Activated T-helper 2 cell treated with anti-CD3 and anti-CD28 coated beads, Interferon-gamma antibody, Interleukin-2, Interleukin-4, amounts not matched to agents 10 μg/mL and 5 μg/mL and 100 μg/mL, durations not matched to agents 14 hours and 24 hours and 36 hours (primary cell): ENCODE measurements around the gene HNMT. TPM values are rescaled to one million over a fixed set of nuclear protein-coding genes. Genes with fewer than 3 reads are reported as not detected.
"Not testable (repeated sequence)": the region's sequence is repeated elsewhere in the genome, so short reads cannot be mapped to it uniquely, and the experiment has no call there.

Experiments used
- DNase-seq: peaks from one replicate; pipeline ENCODE4 v3.0.0; 2021; ENCODE audit warnings: low spot score
- H3K27ac Mint-ChIP-seq: one replicate; pipeline ENCODE4 v1.8.0; 2021; ENCODE audit warnings: mixed read lengths
- H3K27me3 Mint-ChIP-seq: one replicate; pipeline ENCODE4 v1.8.0; 2021; ENCODE audit warnings: low read depth, mixed read lengths
- H3K36me3 Mint-ChIP-seq: one replicate; pipeline ENCODE4 v1.8.0; 2021; ENCODE audit warnings: low read depth, mixed read lengths
- H3K4me1 Mint-ChIP-seq: one replicate; pipeline ENCODE4 v1.8.0; 2021; ENCODE audit warnings: low read depth, mixed read lengths
- H3K4me3 Mint-ChIP-seq: one replicate; pipeline ENCODE4 v1.8.0; 2021; ENCODE audit warnings: low read depth, mild to moderate bottlenecking, moderate library complexity, mixed read lengths
- H3K9me3 Mint-ChIP-seq: one replicate; pipeline ENCODE4 v1.8.0; 2021; ENCODE audit warnings: mixed read lengths
- intact Hi-C: fragments of 100-400 bp; cut with micrococcal nuclease; formaldehyde crosslinking; loops from one replicate; pipeline ENCODE4 v1.15.1; 2023
- total RNA-seq: library from RNA; stranded (reverse); gene quantifications from 2 replicates; pipeline ENCODE4 v1.2.3, GENCODE V29; 2022

The HNMT gene
- total RNA-seq, 1 donor from 2014 or later: not detected

DNA sequence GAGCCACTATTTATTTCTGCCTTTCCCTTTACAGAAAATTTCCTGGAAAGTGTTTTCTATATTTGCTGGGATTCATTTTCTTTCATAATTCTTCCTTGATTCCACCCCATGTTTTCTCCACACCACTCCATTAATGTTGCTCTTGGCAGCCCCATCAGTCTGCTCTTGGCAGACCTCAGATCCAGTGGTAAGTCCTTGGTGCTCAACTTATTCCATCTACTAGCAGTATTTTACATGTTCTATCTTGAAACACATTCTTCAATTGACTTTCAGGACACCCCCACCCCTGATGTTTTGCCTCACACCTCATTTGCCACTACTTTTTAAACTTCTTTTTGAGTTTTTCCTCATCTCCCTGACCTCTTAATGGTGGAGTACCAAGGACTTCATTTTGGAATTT lies 65.0 kb downstream of the HNMT start:
- intact Hi-C loops: no loop called here
- DNase-seq: no peak
- H3K4me1 Mint-ChIP-seq: no peaks in the 10 kb centered on the region
- H3K27ac Mint-ChIP-seq: no peak overlapping the region
- no peaks in the 10 kb centered on the region for H3K9me3 Mint-ChIP-seq
- no peaks in the 10 kb centered on the region for H3K27me3 Mint-ChIP-seq
- no peak overlapping the region for H3K4me3 Mint-ChIP-seq
- H3K36me3 Mint-ChIP-seq: no peaks in the 10 kb centered on the region

DNA sequence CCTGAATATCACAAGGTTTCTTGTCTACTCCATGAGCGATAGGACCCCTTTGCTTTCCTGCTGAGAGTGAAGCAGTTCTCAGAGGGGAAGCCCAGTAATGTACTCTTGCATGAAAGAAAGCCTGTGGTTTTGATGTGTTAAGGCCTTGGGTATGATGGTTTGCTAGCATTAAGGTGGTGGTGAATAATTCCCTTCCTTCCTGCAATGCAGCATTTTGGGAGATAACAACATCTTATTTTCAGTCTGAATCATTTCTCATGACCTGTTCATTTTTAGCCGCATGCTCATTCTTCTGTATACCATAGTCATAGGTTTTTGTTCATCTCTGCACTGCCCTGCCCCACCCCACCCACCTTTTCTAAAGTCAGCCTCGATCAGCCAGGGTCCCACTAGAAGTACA lies 66.2 kb downstream of the HNMT start:
- DNase-seq: no peak
- Mint-ChIP-seq H3K9me3 (no peaks in the 10 kb centered on the region), H3K27ac (no peak overlapping the region), H3K4me1 (no peaks in the 10 kb centered on the region), H3K27me3 (no peaks in the 10 kb centered on the region), H3K36me3 (no peaks in the 10 kb centered on the region), H3K4me3 (no peak overlapping the region)
- intact Hi-C loops: no loop called here

DNA sequence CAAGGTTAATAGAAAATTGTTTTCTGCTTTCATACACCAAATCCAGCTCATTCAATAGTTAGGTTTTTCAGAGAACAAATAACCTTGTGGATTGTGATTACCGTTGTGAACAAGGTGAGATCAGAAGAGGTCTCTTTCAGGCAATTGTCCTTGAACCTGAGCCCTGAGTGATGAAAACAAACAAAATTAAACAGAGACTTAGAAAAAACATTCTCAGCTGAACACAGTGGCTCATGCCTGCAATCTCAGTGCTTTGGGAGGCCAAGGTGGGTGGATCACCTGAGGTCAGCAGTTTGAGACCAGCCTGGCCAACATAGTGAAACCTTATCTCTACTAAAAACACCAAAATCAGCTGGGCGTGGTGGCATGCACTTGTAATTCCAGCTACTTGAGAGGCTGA lies 68.1 kb downstream of the HNMT start:
- no peak for DNase-seq
- H3K4me3 Mint-ChIP-seq: no peak overlapping the region
- no peak overlapping the region for H3K27ac Mint-ChIP-seq
- intact Hi-C loops: no loop called here
- H3K36me3 Mint-ChIP-seq: no peaks in the 10 kb centered on the region
- no peaks in the 10 kb centered on the region for H3K4me1 Mint-ChIP-seq
- no peaks in the 10 kb centered on the region for H3K27me3 Mint-ChIP-seq
- H3K9me3 Mint-ChIP-seq: no peaks in the 10 kb centered on the region

DNA sequence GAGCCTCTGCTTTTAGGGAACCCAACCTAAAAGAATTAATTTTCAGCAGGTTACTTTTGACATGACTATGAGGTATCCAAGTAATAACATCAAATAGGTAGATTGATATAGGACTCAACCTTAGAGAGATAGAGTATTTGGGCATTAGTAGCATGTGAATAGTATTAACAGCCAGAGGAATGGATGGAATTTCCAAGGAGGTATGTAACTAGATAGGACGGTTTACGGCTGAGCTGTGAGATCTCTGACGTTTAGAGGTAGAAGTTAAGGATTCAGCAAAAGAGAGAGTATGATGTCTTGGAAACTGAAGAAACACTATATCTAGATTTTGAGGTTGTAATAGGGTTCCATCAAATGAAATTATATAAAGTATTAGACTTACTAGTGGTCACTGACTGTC lies 70.3 kb downstream of the HNMT start:
- DNase-seq: no peak
- Mint-ChIP-seq H3K36me3 (no peaks in the 10 kb centered on the region), H3K4me1 (no peaks in the 10 kb centered on the region), H3K4me3 (no peak overlapping the region), H3K27me3 (no peaks in the 10 kb centered on the region), H3K27ac (no peak overlapping the region), H3K9me3 (no peaks in the 10 kb centered on the region)
- intact Hi-C loops: no loop called here

DNA sequence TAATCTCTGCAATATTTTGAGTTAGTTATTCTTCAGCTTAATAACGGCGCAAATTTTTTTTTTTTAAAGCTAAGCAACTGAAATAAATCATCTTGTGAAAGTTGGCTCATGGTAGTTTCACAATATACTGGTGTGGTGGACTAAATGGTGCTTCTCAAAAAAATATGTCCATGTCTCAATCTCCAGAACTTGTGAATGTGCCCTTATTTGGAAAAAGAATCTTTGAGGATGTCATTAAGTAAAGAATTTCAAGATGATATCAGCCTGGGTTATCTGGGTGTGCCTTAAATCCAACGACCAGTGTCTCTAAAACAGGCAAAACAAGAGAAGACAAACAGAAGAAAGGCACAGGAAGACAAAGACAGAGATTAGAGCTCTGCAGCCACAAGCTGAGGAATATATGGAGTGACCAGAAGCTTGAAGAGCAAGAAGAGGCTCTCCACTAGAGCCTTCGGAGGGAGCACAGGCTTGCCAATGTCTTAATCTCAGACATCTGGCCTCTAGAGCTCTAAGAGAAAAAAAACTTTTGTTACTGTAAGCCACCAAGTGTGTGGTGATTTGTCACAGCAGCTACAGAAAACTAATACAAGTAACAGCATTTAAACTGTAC lies 71.4 kb downstream of the HNMT start:
- intact Hi-C loops: no loop called here
- no peak overlapping the region for H3K27ac Mint-ChIP-seq
- DNase-seq: no peak
- H3K9me3 Mint-ChIP-seq: no peaks in the 10 kb centered on the region
- no peak overlapping the region for H3K4me3 Mint-ChIP-seq
- H3K36me3 Mint-ChIP-seq: no peaks in the 10 kb centered on the region
- no peaks in the 10 kb centered on the region for H3K27me3 Mint-ChIP-seq
- H3K4me1 Mint-ChIP-seq: no peaks in the 10 kb centered on the region

DNA sequence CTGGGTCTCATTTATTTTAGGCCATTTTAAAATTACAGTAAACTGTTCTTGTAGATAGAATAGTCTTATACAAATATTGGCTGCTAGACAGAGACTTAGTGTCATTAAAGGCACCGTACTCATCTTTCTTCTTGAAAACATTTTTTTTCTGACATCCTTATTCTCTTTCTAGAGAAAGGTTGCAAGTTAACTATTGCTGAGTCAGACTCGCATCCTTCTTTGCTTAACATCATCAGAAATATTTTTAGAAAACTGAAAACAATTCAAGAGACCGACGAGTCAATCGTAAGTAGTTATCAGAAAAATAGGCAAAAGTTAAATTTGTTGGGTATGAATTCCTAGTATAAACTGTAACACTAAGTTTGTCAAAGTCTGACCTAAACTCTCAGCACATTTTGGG lies 72.2 kb downstream of the HNMT start:
- intact Hi-C loops: no loop called here
- DNase-seq: no peak
- Mint-ChIP-seq H3K4me1 (no peaks in the 10 kb centered on the region), H3K4me3 (no peak overlapping the region), H3K27ac (no peak overlapping the region), H3K9me3 (no peaks in the 10 kb centered on the region), H3K27me3 (no peaks in the 10 kb centered on the region), H3K36me3 (no peaks in the 10 kb centered on the region)

DNA sequence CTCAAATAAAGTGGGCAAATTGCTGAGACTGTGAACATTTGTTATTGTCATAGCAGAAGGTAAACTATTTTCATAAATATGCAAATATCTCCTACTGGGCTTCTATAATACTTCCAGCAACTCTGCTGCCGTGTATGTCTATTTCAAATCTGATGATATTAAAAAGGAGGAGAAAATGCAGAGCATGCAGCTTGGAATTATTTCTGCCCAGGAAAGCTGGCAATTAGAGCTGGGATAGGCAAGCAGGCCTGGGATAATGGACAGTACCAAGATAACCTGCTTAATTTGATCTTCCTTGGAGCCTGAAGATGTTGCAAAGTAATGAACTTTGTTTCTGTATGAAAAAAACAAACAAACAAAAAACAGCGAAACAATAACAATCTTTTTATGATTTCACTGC lies 72.8 kb downstream of the HNMT start:
- no peak for DNase-seq
- Mint-ChIP-seq H3K4me3 (no peak overlapping the region), H3K27ac (no peak overlapping the region), H3K9me3 (no peaks in the 10 kb centered on the region), H3K4me1 (no peaks in the 10 kb centered on the region), H3K27me3 (no peaks in the 10 kb centered on the region), H3K36me3 (no peaks in the 10 kb centered on the region)
- intact Hi-C loops: no loop called here

DNA sequence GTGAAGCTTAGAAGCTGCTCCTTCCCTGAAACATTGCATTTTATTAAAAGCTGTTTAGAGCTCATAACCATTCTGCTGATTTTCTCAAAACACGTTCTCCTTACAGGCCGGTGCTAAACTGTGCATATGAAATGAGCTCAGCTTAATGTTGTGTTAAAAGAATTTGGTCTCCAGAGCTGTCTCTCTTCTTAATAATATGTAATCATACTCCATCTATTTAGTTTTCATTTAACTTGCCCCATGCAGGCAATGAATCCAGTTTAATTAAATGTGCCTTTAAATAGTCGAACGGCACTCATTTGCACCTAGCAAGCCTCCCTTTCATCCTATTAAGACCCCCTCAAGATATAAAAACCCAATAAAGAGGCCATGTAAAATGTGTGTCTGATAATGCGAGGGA lies 76.3 kb downstream of the HNMT start:
- no peaks in the 10 kb centered on the region for H3K4me1 Mint-ChIP-seq
- H3K27me3 Mint-ChIP-seq: no peaks in the 10 kb centered on the region
- no peak overlapping the region for H3K27ac Mint-ChIP-seq
- no peaks in the 10 kb centered on the region for H3K36me3 Mint-ChIP-seq
- no peak for DNase-seq
- H3K9me3 Mint-ChIP-seq: peaks cover 7% of the 10 kb centered on the region
- H3K4me3 Mint-ChIP-seq: no peak overlapping the region
- intact Hi-C loops: no loop called here

DNA sequence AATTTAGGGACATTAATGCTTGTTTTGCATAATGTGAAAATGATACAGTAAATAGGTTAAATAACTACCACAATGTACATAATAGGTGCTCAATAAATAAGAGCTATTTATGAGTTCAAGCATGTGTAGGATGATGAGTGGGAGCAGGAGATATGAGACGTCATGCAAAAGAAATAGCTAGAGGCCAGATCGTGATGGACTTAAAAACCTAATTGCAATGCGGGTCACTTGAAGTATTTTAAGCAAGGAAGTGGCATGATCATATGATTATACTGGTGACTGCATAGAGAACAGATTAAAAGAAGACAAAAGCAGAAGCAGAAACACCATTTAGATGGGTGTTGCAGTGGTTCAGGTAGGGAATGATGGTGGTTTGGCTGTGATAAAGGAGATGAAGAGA lies 78.0 kb downstream of the HNMT start:
- intact Hi-C loops: no loop called here
- Mint-ChIP-seq H3K36me3 (no peaks in the 10 kb centered on the region), H3K4me1 (no peaks in the 10 kb centered on the region), H3K27ac (no peak overlapping the region), H3K4me3 (no peak overlapping the region), H3K9me3 (peaks cover 7% of the 10 kb centered on the region), H3K27me3 (no peaks in the 10 kb centered on the region)
- DNase-seq: no peak

DNA sequence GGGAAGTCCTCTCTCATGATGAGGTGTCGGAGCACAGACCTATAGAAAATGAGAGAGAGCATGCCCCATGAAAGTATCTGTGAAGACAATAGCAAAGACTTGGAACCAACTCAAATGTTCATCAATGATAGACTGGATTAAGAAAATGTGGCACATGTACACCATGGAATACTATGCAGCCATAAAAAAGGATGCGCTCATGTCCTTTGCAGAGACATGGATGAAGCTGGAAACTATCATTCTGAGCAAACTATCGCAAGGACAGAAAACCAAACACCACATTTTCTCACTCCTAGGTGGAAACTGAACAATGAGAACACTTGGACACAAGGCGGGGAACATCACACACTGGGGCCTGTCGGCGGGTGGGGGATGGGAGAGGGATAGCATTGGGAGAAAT lies 79.3 kb downstream of the HNMT start:
- H3K4me1 Mint-ChIP-seq, intact Hi-C loops, DNase-seq, H3K27me3 Mint-ChIP-seq, H3K36me3 Mint-ChIP-seq, H3K4me3 Mint-ChIP-seq, H3K9me3 Mint-ChIP-seq, H3K27ac Mint-ChIP-seq: not testable (repeated sequence)

DNA sequence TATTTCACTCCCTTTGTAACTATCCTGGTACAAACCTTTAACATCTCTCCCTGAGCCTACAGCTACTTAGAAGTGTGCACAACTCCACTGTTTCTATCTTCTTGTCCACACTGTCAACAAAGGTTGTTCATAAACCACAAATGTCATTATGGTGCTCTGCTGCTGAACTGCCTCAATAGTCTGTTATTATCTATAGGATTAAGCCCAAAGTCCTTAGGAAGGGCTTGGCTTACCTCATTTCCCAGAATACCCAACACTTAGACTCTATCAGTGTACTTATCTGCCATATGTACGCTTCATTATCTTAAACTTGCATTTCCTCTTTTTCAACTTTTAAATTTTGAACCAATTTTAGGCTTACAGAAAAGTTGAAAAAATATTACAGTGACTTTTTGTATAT lies 94.2 kb downstream of the HNMT start:
- Mint-ChIP-seq H3K27ac (no peak overlapping the region), H3K4me3 (no peak overlapping the region), H3K36me3 (no peaks in the 10 kb centered on the region), H3K4me1 (no peaks in the 10 kb centered on the region), H3K9me3 (no peaks in the 10 kb centered on the region), H3K27me3 (no peaks in the 10 kb centered on the region)
- DNase-seq: no peak
- intact Hi-C loops: no loop called here

DNA sequence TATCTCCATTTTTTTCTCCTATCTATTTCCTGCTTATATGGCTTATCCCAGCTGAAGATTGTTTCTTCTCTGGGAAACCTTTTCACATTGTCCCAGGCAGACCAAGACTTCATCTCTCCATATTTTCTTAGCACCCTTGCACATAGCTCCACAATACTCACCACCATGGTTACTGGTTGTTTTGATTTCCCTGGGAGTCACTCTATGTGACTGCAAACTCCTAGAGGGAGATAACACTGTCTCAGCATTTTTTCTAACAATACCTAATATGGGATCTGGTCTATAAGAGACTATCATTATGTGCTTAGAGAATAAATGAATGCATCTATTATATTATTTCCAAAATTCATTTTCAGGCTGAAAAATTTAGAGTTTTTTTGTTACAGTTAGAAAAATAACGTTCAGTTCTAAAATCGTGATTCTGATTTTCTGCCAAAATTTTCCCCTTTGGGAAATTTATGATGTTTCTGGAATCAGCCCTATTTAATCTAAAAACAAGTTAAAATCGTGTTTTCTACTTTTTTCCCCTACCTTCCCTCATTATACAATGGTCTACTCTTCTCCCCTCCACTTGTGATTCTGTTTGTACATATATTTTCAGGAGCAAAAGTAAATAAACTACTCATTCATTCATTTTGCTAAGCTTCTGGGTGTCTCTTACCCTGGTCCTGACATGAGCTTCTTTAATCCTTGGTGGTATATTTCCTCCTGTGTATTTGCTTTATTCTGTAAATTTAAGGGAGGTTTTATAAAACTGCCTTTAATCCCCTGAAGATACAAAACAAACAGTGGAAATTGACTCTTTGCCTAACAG lies 95.4 kb downstream of the HNMT start:
- H3K4me1 Mint-ChIP-seq: no peaks in the 10 kb centered on the region
- no peak for DNase-seq
- intact Hi-C loops: no loop called here
- no peak overlapping the region for H3K4me3 Mint-ChIP-seq
- no peaks in the 10 kb centered on the region for H3K27me3 Mint-ChIP-seq
- H3K9me3 Mint-ChIP-seq: no peaks in the 10 kb centered on the region
- H3K27ac Mint-ChIP-seq: no peak overlapping the region
- H3K36me3 Mint-ChIP-seq: no peaks in the 10 kb centered on the region

DNA sequence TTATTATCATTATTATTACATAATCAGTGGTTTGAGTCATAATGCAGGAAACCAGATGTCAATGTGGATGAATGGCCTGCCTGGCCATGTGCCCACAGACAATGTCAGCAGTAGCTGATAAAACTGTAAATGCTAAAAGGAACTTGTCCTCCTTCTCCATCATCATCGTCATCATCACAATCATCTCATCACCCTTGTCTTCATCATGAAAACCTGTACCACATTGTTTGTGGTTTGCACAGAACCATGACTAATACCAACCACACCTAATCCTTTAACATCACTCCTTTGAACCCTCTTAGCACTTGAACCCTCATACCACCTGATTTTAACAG lies 96.0 kb downstream of the HNMT start:
- no peaks in the 10 kb centered on the region for H3K4me1 Mint-ChIP-seq
- no peaks in the 10 kb centered on the region for H3K9me3 Mint-ChIP-seq
- intact Hi-C loops: no loop called here
- H3K27me3 Mint-ChIP-seq: no peaks in the 10 kb centered on the region
- H3K36me3 Mint-ChIP-seq: no peaks in the 10 kb centered on the region
- no peak for DNase-seq
- no peak overlapping the region for H3K4me3 Mint-ChIP-seq
- H3K27ac Mint-ChIP-seq: no peak overlapping the region

DNA sequence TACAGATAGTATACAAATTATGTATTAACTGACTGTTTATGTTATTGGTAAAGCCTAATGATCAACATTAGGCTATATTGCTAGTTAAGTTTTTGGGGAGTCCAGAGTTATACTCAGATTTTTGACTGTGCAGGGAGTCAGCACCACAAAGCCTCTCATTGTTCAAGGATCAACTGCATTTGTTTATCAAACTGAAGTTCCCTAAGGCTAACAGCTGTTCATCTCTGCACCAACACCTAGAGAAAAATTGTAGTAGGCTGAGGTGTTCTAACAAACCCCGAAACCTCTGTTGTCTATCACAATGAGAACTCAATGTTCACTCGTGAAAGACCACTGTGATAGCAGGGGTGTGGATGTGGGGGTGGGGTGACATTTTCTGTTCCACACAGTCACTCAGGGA lies 97.7 kb downstream of the HNMT start:
- DNase-seq: no peak
- Mint-ChIP-seq H3K27ac (no peak overlapping the region), H3K36me3 (no peaks in the 10 kb centered on the region), H3K4me3 (no peak overlapping the region), H3K27me3 (no peaks in the 10 kb centered on the region), H3K9me3 (no peaks in the 10 kb centered on the region), H3K4me1 (no peaks in the 10 kb centered on the region)
- intact Hi-C loops: no loop called here
